D721Med (cell line): ENCODE results near the gene SLC34A1.

Source experiments
- DNase-seq: peaks from one replicate; pipeline ENCODE4 v3.0.0; 2011; ENCODE audit warnings: low spot score; ENCODE audit not compliant: insufficient read length
- FAIRE-seq: peaks from 2 replicates; lab custom pipeline; 2011; peaks lifted over from hg19 to GRCh38; lab: Jason Lieb, UNC
- TF ChIP-seq, protein P1 (sequence below): IDR thresholded peaks from 2 replicates; pipeline ENCODE4 v1.5.1; 2012; ENCODE audit warnings: mild to moderate bottlenecking, control low read depth; ENCODE audit not compliant: insufficient read depth; ENCODE audit errors: missing control alignments

The SLC34A1 gene

DNA sequence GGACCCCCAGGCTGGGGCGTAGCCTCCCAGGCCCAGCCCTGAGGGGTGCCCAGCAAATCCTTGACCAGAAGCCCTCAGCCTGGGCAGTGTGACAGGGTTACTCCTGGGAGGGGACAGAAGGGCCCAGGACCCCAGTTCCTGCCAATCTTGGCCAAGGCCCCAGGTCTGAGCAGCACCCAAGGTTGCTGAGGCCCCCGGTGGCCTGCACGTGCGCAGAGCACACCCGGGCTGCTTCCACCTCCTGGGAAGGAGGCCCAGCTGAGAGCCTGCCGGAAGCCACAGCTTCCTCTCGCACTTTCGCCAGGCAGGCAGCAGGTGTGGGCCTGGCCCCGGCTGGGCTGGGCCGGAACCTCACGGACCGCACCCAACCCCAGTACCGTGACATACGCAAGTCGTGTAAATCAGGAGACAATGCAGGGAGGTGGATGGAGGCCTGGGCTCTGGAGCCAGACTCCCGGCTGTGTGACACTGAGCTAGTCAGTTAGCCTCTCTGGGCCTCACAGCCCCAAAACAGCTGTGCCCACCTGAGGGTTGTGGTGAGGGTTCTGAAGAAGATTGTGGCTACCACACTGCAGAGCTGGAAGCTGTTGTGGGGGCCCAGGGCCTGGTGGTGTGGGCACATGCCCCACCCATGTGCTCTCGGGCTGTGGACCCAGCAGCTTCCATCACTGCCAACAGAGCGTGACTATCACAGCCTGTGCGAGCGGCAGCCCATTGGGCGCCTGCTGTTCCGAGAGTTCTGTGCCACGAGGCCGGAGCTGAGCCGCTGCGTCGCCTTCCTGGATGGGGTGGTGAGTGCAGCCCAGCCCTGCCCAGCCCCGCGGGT is 47.3 kb downstream of the SLC34A1 start:
- FAIRE-seq (no peak), DNase-seq (no peak)
- TF ChIP-seq, protein P1, sequence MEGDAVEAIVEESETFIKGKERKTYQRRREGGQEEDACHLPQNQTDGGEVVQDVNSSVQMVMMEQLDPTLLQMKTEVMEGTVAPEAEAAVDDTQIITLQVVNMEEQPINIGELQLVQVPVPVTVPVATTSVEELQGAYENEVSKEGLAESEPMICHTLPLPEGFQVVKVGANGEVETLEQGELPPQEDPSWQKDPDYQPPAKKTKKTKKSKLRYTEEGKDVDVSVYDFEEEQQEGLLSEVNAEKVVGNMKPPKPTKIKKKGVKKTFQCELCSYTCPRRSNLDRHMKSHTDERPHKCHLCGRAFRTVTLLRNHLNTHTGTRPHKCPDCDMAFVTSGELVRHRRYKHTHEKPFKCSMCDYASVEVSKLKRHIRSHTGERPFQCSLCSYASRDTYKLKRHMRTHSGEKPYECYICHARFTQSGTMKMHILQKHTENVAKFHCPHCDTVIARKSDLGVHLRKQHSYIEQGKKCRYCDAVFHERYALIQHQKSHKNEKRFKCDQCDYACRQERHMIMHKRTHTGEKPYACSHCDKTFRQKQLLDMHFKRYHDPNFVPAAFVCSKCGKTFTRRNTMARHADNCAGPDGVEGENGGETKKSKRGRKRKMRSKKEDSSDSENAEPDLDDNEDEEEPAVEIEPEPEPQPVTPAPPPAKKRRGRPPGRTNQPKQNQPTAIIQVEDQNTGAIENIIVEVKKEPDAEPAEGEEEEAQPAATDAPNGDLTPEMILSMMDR = no peak

DNA sequence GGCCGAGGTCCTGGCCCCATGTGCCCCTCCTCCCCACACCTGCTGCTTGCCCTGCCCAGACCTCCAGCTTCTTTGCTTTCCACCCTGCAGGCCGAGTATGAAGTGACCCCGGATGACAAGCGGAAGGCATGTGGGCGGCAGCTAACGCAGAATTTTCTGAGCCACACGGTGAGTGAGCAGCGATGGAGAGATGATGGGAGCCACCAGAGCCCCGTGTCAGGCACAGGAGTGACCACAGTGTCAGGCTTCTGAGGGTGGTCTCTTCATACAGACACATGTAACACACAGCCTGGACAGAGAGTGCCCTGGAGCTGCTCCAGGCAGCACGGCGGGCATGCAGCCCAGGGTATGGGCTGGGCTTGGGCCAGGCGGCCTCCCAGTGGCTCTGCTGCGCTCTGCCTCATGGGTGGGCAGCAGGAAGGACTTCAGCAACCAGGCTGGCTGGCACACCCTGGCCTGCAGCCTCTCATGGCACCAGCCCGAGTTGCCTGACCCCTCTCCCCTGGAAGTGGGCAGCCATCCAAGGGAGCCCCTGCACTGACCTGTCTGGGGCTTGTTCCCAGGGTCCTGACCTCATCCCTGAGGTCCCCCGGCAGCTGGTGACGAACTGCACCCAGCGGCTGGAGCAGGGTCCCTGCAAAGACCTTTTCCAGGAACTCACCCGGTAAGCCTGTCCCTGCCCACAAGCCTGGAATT is 48.1 kb downstream of the SLC34A1 start:
- TF ChIP-seq, protein P1 = no peak
- no peak for FAIRE-seq
- no peak for DNase-seq

DNA sequence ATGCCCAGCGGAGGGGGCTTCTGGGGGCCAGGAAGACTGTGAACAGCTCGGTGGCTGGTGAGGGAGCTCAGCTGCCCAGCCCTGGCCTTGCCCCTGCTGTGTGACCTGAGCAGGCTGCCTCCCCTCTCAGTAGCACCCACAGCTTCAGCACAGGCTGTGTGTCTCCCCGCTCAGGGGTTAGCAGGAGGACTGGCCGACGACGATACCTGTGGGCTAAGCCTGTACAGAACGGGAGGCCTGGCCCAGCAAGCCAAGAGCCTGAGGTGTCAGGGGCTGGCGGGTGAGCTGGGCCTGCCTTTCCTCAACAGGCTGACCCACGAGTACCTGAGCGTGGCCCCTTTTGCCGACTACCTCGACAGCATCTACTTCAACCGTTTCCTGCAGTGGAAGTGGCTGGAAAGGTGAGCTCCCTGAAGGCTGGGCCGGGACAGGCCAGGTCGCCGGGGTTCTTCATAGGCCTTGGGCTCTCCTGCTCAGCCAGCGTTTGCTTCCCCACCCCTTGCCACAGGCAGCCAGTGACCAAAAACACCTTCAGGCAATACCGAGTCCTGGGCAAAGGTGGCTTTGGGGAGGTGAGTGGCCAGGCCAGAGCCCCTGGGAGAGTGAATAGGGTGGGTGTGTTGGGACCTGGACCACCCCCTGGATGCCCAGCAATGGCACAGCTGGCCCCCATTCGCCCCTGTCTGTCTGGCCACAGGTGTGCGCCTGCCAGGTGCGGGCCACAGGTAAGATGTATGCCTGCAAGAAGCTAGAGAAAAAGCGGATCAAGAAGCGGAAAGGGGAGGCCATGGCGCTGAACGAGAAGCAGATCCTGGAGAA is 48.8 kb downstream of the SLC34A1 start:
- TF ChIP-seq, protein P1 = no peak
- DNase-seq (no peak), FAIRE-seq (no peak)

DNA sequence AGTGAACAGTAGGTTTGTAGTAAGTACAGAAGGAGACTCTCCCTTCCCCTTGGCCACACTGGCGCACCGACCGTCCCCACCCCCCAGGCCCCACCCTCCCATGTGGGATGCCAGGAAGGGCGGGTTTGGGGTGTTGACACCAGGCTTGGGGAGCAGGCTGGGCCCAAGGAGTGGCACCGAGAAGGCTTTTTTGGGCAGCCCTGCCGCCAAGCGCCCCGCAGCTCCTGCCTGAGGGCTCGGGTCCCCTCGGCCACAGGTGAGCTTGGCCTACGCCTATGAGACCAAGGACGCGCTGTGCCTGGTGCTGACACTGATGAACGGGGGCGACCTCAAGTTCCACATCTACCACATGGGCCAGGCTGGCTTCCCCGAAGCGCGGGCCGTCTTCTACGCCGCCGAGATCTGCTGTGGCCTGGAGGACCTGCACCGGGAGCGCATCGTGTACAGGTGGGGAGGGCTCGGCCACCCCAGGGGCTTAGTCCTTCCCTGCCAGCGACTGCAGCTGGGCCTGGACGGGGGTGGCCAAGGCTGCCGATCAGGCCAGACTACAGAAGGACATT is 49.5 kb downstream of the SLC34A1 start:
- FAIRE-seq (no peak), DNase-seq (no peak)
- TF ChIP-seq, protein P1 = no peak

DNA sequence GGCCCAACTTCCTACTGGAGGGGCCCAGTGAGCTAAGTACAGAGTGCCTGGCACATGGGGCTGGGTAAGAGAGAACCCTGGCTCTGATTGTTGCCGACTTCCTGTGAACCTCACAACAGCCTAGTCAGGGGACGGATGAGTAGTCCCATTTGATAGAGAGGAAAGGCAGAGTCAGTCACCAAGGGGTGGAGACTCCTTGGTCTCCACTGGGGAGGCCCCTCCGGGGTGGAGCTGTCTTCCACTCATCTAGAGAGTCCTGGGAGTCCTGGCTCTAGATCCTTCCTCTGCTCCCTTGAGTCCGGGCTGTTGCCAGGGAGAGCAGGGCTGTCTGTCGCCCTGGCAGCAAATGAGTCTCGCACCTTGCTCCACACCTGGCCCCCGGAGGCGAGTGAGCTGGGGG is 50.2 kb downstream of the SLC34A1 start:
- TF ChIP-seq, protein P1 = no peak
- FAIRE-seq (no peak), DNase-seq (no peak)

DNA sequence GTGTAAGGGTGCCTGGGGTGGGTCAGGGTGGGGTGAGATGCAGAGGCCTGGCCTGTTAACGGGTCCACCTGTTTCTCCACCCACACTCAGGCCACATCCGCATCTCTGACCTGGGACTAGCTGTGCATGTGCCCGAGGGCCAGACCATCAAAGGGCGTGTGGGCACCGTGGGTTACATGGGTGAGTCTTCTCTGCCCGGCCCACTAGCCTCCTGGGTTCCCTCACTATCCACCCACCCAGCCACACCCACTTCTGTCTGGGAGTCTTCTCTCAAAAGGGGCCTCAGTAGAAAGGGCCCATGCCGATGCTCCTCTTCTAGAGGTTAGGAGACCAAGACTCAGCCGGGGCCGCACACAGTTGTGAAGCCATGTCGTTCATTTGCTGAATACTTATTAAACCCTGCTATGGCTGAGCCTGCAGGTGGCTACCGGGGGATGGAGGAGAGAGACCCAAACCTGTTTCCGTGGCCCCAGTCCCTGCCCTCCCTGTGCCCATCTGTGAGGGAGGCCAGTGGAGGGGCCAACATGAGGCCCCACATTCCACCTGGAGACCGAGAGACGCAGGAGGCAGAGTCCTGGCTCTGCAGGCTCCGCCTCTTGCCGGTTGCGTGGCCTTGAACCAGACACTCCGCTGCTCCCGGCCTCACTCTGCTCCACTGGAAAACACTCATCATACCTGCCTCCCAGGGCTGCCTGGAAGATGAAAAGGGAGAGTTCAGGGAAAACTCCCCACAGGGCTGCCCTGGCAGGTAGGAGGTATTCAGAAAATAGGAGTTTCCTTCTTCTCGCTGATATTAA is 50.9 kb downstream of the SLC34A1 start:
- DNase-seq = no peak
- no peak for FAIRE-seq
- TF ChIP-seq, protein P1 = no peak
